Epidermal melanocyte (primary cell): Measurements from ENCODE around the gene ALDH2.
"Not testable (repeated sequence)": the region's sequence is repeated elsewhere in the genome, so short reads cannot be mapped to it uniquely, and the experiment has no call there.

Experiments used
- DNase-seq: peaks from one replicate; pipeline ENCODE4 v3.0.0; 2011; ENCODE audit warnings: low spot score; ENCODE audit not compliant: insufficient read length

ALDH2 gene

DNA sequence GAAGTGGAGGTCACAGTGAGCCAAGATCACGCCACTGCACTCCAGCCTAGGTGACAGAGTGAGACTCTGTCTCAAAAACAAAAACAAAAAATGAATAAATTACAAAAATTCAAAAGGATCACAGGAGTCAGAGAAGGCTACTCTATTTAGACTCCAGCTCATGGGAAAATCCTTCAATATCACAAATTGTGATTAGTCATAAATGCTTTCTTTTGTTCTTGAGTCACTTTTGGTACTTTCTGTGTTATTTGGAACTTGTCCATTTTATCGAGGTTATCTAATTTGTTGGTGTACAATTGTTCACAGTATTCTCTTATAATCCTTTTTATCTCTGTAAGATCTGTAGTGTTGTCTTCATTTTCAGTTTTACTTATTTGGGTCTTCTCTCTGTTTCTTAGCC is 18.9 kb downstream of the ALDH2 start:
- DNase-seq: no peak

DNA sequence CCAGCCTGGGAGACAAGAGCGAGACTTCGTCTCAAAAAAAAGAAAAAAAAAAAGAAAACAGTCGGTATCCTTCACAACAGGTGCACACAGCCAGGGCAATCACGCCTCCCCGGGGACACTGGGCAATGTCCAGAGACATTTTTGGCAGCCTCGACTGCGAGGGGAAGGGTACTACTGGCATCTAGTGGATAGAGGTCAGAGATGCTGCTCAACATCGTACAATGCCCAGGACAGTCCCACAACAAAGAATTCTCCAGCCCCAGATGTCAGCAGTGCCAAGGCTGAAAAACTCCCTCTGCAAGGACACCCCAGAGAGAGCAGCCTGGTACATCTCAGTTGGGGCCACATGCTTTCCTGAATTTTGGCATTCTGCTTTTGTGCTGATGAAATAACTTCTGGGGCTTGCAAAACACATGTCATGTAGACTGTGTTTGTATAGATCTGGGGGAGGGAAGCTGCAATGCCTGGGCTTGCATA is 21.5 kb downstream of the ALDH2 start:
- DNase-seq: no peak

DNA sequence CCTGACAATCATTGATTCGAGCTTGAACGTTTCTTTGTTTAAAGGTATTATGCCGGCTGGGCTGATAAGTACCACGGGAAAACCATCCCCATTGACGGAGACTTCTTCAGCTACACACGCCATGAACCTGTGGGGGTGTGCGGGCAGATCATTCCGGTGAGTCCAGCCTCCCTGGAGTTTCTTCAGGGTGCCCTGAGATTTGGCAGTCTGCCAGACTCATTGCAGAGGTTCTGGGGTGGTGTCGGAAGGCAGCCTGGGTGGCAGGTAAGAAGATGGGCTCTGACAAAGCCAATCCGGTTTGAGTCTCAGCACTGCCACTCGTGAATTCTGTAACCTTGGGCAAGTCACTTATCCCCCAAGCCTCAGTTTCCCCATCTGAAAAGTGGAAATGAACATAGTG is 23.0 kb downstream of the ALDH2 start:
- no peak for DNase-seq

GRCh38 chr12:111791507-111791906 is 24.8 kb downstream of the ALDH2 start:
- no peak for DNase-seq

DNA sequence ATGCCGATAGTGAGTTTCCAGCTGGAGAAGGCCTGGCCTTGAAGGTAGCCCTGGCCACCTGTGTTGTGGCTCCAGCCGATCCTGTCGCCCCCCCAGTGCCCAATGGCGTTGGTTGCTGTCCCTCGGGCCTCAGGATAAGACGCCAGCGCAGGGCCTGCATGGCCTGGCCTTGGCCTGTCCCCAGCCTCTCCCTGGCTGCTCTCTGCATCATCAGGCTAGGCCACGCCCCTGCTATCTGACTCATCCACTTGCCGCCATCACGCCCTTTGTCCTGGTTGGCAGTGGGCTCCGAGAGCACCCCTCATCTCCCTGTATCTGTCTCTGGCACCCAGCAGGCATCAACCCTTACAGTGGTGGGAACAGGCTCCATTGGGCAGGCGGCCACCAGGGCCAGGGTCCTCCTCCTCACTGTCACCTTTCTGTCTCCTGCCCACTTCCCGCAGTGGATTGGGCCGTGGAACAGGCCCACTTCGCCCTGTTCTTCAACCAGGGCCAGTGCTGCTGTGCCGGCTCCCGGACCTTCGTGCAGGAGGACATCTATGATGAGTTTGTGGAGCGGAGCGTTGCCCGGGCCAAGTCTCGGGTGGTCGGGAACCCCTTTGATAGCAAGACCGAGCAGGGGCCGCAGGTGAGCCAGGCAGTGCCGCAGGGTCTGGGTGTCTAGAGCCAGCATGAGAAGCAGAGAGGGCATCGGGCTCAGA is 25.6 kb downstream of the ALDH2 start:
- no peak for DNase-seq

- no peak for DNase-seq
These were observed 26.1 kb downstream of the ALDH2 start for GRCh38 chr12:111792856-111793235.

- DNase-seq: no peak
These were observed 31.4 kb downstream of the ALDH2 start for GRCh38 chr12:111798182-111798581.

- DNase-seq: no peak
These were observed 33.0 kb downstream of the ALDH2 start for GRCh38 chr12:111799758-111800157.

DNA sequence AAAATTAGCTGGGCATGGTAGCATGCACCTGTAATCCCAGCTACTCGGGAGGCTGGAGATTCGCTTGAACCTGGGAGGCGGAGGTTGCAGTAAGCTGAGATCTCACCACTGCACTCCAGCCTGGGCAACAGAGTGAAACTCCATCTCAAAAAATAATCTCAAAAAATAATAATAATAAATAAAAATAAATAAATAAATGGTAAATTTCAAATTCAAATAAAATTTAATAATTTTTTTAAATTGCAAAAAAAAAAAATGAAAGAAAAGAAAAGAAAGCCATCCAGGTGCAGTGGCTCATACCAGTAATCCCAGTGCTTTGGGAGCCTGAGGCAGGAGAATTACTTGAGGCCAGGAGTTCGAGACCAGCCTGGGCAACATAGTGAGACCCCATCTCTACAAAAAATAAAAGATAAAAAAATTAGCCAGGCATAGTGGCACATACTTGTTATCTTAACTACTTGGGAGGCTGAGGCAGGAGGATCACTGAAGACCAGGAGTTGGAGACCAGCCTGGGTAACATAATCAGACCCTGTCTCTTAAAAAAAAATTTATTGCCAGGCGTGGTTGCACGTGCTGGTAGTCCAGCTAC is 36.4 kb downstream of the ALDH2 start:
- no peak for DNase-seq

DNA sequence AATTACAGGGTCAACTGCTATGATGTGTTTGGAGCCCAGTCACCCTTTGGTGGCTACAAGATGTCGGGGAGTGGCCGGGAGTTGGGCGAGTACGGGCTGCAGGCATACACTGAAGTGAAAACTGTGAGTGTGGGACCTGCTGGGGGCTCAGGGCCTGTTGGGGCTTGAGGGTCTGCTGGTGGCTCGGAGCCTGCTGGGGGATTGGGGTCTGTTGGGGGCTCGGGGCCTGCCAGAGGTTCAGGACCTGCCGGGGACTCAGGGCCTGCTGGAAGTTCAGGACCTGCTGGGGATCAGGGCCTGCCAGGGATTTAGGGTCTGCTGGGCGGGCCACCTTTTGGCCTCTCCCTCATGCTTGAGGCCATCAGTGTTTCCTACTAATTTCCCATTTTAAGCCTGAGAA is 37.1 kb downstream of the ALDH2 start:
- DNase-seq: no peak

DNA sequence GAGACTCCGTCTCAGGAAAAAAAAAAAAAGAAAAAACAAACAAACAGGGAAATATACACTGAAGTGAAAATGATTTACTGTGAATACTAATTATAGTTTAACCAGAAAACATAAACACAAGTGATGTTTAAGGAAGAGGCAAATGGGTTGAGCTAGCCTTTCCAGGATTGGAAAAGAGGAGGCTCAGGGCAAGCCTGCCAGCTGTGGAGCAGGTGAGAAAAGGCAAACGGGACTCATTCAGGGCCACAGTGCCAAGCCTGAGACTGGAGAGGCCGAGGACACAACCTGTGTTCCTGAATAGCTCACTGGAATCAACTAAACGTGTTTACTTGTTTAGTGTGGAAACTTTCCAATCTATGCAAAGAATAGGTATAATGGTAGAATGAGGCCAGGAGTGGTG is 39.6 kb downstream of the ALDH2 start:
- no peak for DNase-seq

GRCh38 chr12:111807232-111807631 is 40.5 kb downstream of the ALDH2 start:
- DNase-seq: no peak

DNA sequence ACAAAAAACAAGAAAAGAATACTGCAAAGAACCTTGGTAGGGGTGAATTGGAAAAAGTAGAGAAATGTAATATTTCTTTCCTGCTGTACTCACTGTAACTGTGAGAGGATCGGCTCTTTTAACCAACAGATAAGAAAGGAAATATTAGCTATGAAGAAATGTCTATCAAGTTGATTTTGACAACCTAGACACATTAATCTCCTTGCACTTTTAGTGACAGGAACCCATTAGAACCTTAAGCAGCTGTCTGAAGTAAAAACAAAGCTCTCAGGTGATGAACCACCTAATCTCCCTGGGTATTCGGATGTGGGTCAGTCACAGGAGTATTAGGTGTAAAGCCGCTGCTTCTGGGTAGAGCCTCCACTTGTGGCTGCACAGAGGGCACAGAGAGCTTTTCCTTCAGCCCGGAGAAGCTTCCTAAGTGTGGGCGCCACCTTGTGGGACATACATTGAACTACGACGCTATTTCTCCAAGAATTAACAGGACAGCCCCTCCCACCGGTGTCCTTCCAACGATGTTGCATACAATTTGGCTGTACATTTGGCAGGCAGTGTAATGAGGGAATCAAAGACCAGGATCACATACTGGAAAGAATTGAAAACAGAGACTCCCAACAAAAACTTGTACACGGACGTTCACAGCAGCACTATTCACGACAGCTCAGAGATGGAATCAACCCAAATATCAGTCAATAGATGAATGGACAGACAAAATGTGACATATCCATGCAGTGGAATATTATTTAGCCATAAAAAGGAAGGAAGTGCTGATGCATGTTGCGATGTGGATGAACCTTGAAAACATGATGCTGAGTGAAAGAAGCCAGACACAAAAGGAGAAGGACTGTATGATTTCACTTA is 46.4 kb downstream of the ALDH2 start:
- peak; percentile 73 for DNase-seq

- no peak for DNase-seq
These were observed 49.4 kb downstream of the ALDH2 start for GRCh38 chr12:111816065-111816615.

DNA sequence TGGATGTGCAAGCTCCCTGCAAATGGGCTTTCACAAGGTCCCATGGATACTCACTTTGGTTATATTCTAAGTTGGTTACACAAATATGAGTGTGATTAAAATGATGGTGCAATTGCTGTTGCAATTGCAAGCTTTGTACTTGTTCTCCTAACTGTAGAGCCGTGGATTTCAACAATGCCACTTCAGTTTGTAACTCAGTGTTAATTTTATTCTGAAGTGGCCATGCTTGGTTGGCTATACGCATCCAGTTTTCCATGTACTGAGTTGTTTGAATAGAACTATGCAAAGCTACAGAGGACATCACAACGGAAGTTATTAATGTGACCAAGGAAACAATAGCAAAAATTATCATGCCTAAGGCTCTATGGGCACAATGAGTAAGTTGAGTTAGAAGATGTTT is 50.2 kb downstream of the ALDH2 start:
- not testable (repeated sequence) for DNase-seq

DNA sequence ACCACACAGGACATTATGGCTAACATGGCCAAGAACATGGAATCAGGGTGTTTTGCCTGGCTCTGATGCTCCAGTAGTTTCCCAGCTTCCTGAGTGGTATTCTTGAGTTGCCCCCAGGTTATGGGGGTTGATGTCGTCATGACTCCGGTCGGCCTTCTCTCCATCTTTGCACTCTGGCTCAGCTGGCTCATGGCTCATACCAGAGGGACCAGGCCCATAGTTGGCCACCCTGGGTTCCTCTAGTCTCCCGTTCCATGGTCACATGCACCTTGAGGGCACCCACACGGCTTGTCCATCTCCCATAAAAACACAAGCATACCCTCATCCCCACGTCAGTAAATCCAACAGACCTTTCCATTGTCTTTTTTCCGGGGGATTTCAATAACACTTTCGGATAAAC is 51.6 kb downstream of the ALDH2 start:
- DNase-seq: no peak

DNA sequence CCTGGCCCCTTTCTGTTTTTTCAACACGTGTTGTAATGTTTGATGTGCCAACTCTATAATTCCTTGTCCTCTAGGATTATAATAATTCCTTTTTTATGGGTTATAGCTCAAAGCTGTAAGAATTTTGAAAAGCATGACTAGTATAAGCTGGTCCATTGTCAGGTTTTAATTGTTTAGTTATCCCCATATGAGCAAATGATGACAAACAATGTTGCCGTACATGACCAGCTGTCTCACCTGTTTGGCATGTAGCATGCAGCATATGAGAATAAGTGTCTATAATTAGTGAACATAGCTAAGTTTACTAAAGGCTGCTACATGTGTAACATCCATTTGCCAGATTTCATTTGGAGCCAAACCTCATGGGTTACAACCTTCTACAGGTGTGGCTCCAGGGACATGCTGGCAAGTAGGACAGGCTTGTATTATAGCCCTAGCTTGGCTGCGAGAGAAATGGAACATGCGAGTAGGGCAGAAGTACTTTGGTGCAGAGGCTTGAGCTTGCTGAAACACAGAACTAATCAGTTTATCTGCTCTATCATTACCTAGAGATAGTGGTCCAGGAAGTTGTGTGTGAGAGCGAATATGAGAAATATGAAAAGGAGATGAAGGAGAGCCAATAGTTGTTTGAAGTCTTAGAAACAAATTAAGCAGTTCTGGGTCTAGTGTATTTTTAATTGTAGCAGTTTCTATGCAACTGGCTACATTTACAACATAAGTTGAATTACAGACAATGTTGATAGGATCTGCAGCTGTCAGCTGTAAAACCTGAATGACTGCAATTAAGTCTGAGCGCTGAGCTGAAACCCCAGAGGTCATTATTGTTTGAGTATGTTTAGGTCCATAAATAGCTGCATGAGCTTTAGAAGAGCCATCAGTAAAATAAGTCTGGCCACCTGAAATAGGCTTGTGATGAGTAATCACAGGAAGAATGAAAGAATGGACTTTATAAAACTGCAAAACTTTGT is 52.7 kb downstream of the ALDH2 start:
- DNase-seq: no peak

- DNase-seq: not testable (repeated sequence)
These were observed 54.1 kb downstream of the ALDH2 start for GRCh38 chr12:111820828-111821227.

GRCh38 chr12:111822886-111823285 is 56.2 kb downstream of the ALDH2 start:
- DNase-seq: no peak

- no peak for DNase-seq
These were observed 57.2 kb downstream of the ALDH2 start for GRCh38 chr12:111823891-111824290.

- DNase-seq: not testable (repeated sequence)
These were observed 57.6 kb downstream of the ALDH2 start for GRCh38 chr12:111824312-111824711.
